Astrocyte (in vitro differentiated cells and primary cell): ENCODE data around the gene SFT2D3. TPM values are rescaled to one million over a fixed set of nuclear protein-coding genes. Genes with fewer than 3 reads are reported as not detected.
A peak's percentile ranks its signal among the peaks of the same experiment; 100 is the strongest.

Experiments used
- DNase-seq: peaks from one replicate; pipeline ENCODE4 v3.0.0-alpha.2; 2010; ENCODE audit warnings: low read depth
- FAIRE-seq: peaks from 2 replicates; lab custom pipeline; 2011; peaks lifted over from hg19 to GRCh38; lab: Jason Lieb, UNC
- H2AFZ ChIP-seq: 2 replicates; pipeline ENCODE4 v1.6.0; 2012; ENCODE audit warnings: low read depth, low read length, inconsistent platforms
- H3K27ac ChIP-seq: 2 replicates; pipeline ENCODE4 v1.5.1; 2011; ENCODE audit warnings: low read depth, low read length, inconsistent platforms
- H3K27me3 ChIP-seq: 2 replicates; pipeline ENCODE4 v1.6.0; 2011; ENCODE audit warnings: low read length, inconsistent platforms; ENCODE audit not compliant: insufficient read depth
- H3K36me3 ChIP-seq: 2 replicates; pipeline ENCODE4 v1.5.1; 2011; ENCODE audit warnings: low read length, inconsistent platforms; ENCODE audit not compliant: insufficient read depth
- H3K4me1 ChIP-seq: 2 replicates; pipeline ENCODE4 v1.5.1; 2011; ENCODE audit warnings: low read length, inconsistent platforms; ENCODE audit not compliant: insufficient read depth
- H3K4me2 ChIP-seq: 2 replicates; pipeline ENCODE4 v1.6.0; 2012; ENCODE audit warnings: low read length, inconsistent platforms
- H3K4me3 ChIP-seq: 2 replicates; pipeline ENCODE4 v1.5.1; 2011; ENCODE audit warnings: low read depth, mild to moderate bottlenecking, low read length, inconsistent platforms; ENCODE audit not compliant: insufficient read depth
- H3K79me2 ChIP-seq: 2 replicates; pipeline ENCODE4 v1.6.0; 2012; ENCODE audit warnings: mild to moderate bottlenecking, low read length, inconsistent platforms; ENCODE audit not compliant: insufficient read depth
- H3K9ac ChIP-seq: 2 replicates; pipeline ENCODE4 v1.6.0; 2012; ENCODE audit warnings: mild to moderate bottlenecking, low read length, inconsistent platforms
- H3K9me3 ChIP-seq: 2 replicates; pipeline ENCODE4 v1.5.1; 2012; ENCODE audit warnings: low read depth, mild to moderate bottlenecking, low read length, inconsistent platforms; ENCODE audit not compliant: insufficient read depth
- H4K20me1 ChIP-seq: 2 replicates; pipeline ENCODE4 v1.6.0; 2012; ENCODE audit warnings: low read length, inconsistent platforms; ENCODE audit not compliant: insufficient read depth
- H3K27ac Mint-ChIP-seq: one replicate; pipeline ENCODE4 v1.8.0; 2021; ENCODE audit warnings: mild to moderate bottlenecking, mixed read lengths; ENCODE audit not compliant: unreplicated experiment
- H3K27me3 Mint-ChIP-seq: one replicate; pipeline ENCODE4 v1.8.0; 2021; ENCODE audit warnings: low read depth, mixed read lengths; ENCODE audit not compliant: unreplicated experiment
- H3K36me3 Mint-ChIP-seq: one replicate; pipeline ENCODE4 v1.8.0; 2021; ENCODE audit warnings: low read depth, mixed read lengths; ENCODE audit not compliant: unreplicated experiment
- H3K4me1 Mint-ChIP-seq: one replicate; pipeline ENCODE4 v1.8.0; 2021; ENCODE audit warnings: low read depth, mixed read lengths; ENCODE audit not compliant: unreplicated experiment
- H3K4me3 Mint-ChIP-seq: one replicate; pipeline ENCODE4 v1.8.0; 2021; ENCODE audit warnings: mild to moderate bottlenecking, moderate library complexity, mixed read lengths; ENCODE audit not compliant: unreplicated experiment
- H3K9me3 Mint-ChIP-seq: one replicate; pipeline ENCODE4 v1.8.0; 2021; ENCODE audit warnings: mild to moderate bottlenecking, mixed read lengths; ENCODE audit not compliant: unreplicated experiment
- CTCF ChIP-seq: IDR thresholded peaks from 2 replicates; pipeline ENCODE4 v1.5.1; 2011; ENCODE audit warnings: low read depth, mild to moderate bottlenecking, inconsistent platforms, low read length, moderate library complexity; ENCODE audit not compliant: insufficient read depth
- EZH2 ChIP-seq: IDR thresholded peaks from 2 replicates; pipeline ENCODE4 v1.6.1; 2012; ENCODE audit warnings: mild to moderate bottlenecking, low read length, inconsistent platforms; ENCODE audit not compliant: insufficient read depth
- total RNA-seq: library from RNA; stranded (reverse); gene quantifications from 2 replicates; pipeline ENCODE4 v1.2.1, GENCODE V29; 2021

Gene SFT2D3
- total RNA-seq, 1 donor from 2014 or later, result 2.9 TPM

GRCh38 chr2:127701651-127702394 lies 526 bp downstream of the SFT2D3 start:
- Mint-ChIP-seq H3K27ac (peak overlapping the region; percentile 87), H3K9me3 (no peaks in the 10 kb centered on the region), H3K4me3 (peak overlapping the region; percentile 85), H3K4me1 (peaks cover 17% of the 10 kb centered on the region), H3K27me3 (no peaks in the 10 kb centered on the region), H3K36me3 (peaks cover 9% of the 10 kb centered on the region)
- Histone ChIP-seq H3K79me2 (peaks cover 24% of the 10 kb centered on the region), H2AFZ (peak overlapping the region; percentile 89), H3K4me1 (peaks cover 13% of the 10 kb centered on the region), H3K4me3 (peak overlapping the region; percentile 73), H3K9ac (peak overlapping the region; percentile 90), H3K4me2 (peak overlapping the region; percentile 95), H4K20me1 (peaks cover 16% of the 10 kb centered on the region), H3K27me3 (no peaks in the 10 kb centered on the region), H3K36me3 (peaks cover 10% of the 10 kb centered on the region), H3K9me3 (no peaks in the 10 kb centered on the region), H3K27ac (peak overlapping the region; percentile 91)
- FAIRE-seq (no peak), DNase-seq (peak; percentile 60)
- TF ChIP-seq EZH2 (no peak), CTCF (no peak)

DNA sequence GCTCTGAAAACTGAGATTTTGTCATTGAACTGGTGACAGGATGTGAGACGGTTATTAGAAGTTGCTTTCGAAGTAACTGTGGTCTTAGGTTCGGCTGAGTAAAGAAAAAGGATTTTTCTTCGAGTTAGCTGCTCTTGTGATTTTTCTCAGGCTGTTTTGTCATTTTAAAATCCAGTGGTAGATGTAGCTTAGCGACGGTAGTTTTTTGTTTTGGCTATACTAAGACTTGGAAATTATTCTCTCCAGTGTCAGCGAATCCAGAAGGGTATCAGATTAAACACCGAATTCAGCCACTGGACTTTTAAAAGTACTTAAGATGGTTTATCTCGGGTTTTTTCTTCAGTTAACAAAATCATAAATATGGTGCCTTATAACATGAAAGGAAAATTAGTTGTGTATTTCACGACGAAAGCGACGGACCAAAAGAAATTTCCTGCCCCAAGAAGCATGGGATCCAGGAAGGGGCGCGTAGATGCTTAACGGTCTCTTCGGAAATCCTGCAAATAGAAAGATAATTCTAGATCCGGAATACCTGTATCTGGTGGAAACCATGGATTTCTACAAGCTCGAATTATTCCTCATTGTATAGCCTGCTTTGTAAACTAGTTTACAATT lies 1.2 kb downstream of the SFT2D3 start:
- Histone ChIP-seq H4K20me1 (peaks cover 16% of the 10 kb centered on the region), H2AFZ (peak overlapping the region; percentile 21), H3K4me1 (peaks cover 13% of the 10 kb centered on the region), H3K9me3 (no peaks in the 10 kb centered on the region), H3K4me3 (peak overlapping the region; percentile 73), H3K27me3 (no peaks in the 10 kb centered on the region), H3K79me2 (peaks cover 24% of the 10 kb centered on the region), H3K27ac (peak overlapping the region; percentile 91), H3K36me3 (peaks cover 14% of the 10 kb centered on the region), H3K4me2 (peak overlapping the region; percentile 95), H3K9ac (peak overlapping the region; percentile 90)
- H3K4me3 Mint-ChIP-seq, result peak overlapping the region; percentile 85
- peaks cover 17% of the 10 kb centered on the region for H3K4me1 Mint-ChIP-seq
- H3K36me3 Mint-ChIP-seq, result peaks cover 11% of the 10 kb centered on the region
- H3K9me3 Mint-ChIP-seq, result no peaks in the 10 kb centered on the region
- no peaks in the 10 kb centered on the region for H3K27me3 Mint-ChIP-seq
- TF ChIP-seq CTCF (no peak), EZH2 (no peak)
- FAIRE-seq (no peak), DNase-seq (no peak)
- H3K27ac Mint-ChIP-seq, result peak overlapping the region; percentile 87

DNA sequence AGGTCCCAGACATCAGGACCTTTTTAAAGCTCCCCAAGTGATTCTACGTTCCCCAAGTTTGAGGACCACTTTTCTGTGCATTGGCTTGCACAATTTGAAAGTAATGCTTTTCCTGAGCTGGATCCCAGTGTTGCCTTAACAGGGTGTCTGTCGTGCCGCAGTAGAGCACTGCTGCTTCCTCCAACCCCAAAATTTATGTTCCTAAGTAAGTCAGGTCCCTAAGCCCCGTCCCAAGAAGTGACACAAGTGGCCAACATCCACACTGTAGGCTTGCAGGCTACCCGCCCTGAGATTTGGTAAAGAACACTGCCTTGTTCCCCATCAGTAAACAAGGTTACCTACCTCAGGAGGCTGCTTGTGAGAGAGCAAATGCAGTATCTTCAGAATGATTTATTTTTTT lies 2.0 kb downstream of the SFT2D3 start:
- TF ChIP-seq CTCF, result no peak
- peaks cover 18% of the 10 kb centered on the region for H3K36me3 Mint-ChIP-seq
- peaks cover 14% of the 10 kb centered on the region for H3K36me3 ChIP-seq
- H3K79me2 ChIP-seq, result peaks cover 24% of the 10 kb centered on the region
- peak overlapping the region; percentile 95 for H3K4me2 ChIP-seq
- peak overlapping the region; percentile 73 for H3K4me3 ChIP-seq
- no peaks in the 10 kb centered on the region for H3K27me3 Mint-ChIP-seq
- H3K27ac ChIP-seq, result no peak overlapping the region
- no peak overlapping the region for H2AFZ ChIP-seq
- no peaks in the 10 kb centered on the region for H3K9me3 ChIP-seq
- H3K4me3 Mint-ChIP-seq, result peak overlapping the region; percentile 54
- H4K20me1 ChIP-seq, result peaks cover 20% of the 10 kb centered on the region
- peaks cover 13% of the 10 kb centered on the region for H3K4me1 ChIP-seq
- H3K27me3 ChIP-seq, result no peaks in the 10 kb centered on the region
- peaks cover 22% of the 10 kb centered on the region for H3K4me1 Mint-ChIP-seq
- FAIRE-seq, result no peak
- no peak overlapping the region for H3K9ac ChIP-seq
- H3K27ac Mint-ChIP-seq, result no peak overlapping the region
- DNase-seq, result no peak
- H3K9me3 Mint-ChIP-seq, result no peaks in the 10 kb centered on the region
